ENCODE results near the gene ISY1. TPM values are rescaled to one million over a fixed set of nuclear protein-coding genes. Genes with fewer than 3 reads are reported as not detected.
"Not testable (repeated sequence)": the region's sequence is repeated elsewhere in the genome, so short reads cannot be mapped to it uniquely, and the experiment has no call there.

ISY1 gene
- total and polyA plus RNA-seq, 2 donors (not counting 1 experiment from before 2014, with no cell fraction given) = 26.4 to 49.6 TPM

DNA sequence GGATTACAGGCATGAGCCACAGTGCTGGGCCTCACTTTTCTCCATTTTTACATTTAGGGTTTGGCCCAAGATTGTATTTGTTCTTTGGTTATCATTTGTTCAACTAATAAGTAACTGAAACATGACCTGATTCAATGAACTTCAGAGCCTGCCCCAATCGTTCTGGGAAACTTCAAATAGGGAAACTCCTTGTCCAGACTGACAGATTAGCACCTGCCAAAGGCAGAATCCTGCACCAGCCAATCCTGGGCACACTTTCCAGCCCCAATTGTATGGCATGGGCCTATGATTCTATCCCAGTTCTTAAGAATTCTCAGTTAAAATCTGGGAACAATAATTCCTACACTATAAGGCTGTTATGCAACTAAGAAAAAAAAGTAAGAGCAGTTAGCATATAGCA lies 21.0 kb downstream of the ISY1 start:
- CTCF ChIA-PET = interaction anchor here (0.6 kb wide), 1 partner anchor 133 kb away, joined by 3 read pairs; no protein-coding TSS in a partner anchor

DNA sequence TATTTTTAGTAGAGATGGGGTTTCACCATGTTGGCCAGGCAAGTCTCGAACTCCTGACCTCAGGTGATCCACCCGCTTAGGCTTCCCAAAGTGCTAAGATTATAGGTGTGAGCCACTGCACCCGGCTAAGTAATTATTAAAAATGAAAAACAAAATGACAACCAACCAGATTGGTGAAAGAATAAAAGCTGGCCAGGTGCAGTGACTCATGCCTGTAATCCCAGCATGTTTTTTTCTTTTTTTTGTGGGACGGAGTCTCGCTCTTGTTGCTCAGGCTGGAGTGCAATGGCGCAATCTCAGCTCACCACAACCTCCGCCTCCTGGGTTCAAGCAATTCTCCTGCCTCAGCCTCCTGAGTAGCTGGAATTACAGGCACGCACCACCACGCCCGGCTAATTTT lies 24.6 kb downstream of the ISY1 start:
- H3K36me3 ChIP-seq (replicated peaks in 1 of 2; ENCODE audit: control extremely low read depth in 1 of 2, control insufficient read depth in 1 of 2, extremely low read depth in 1 of 2, insufficient read depth in 2 of 2, low read length in 1 of 2) = peaks cover 28 to 67% of the 10 kb centered on the region in 2 experiments
- H3K9ac ChIP-seq (ENCODE audit: low read length); H3K9me3 ChIP-seq (ENCODE audit: control extremely low read depth in 1 of 3, control insufficient read depth in 2 of 3, insufficient read depth in 1 of 3, low read length in 2 of 3); H3K79me2 ChIP-seq (ENCODE audit: control insufficient read depth, insufficient read depth, low read length); H3K27me3 Mint-ChIP-seq; DNase-seq; H3K9me3 Mint-ChIP-seq (ENCODE audit: insufficient read depth); H3K27me3 ChIP-seq (replicated peaks in 1 of 4; ENCODE audit: control extremely low read depth in 1 of 4, control insufficient read depth in 3 of 4, insufficient read depth in 4 of 4, low read length in 3 of 4); H3K4me3 ChIP-seq (ENCODE audit: control extremely low read depth in 1 of 5, extremely low read depth in 1 of 5, insufficient read depth in 1 of 5, low read depth in 2 of 5, low read length in 4 of 5); ATAC-seq (ENCODE audit: low read depth); H3K4me1 ChIP-seq (ENCODE audit: control insufficient read depth in 2 of 2, insufficient read depth in 2 of 2, low read length in 2 of 2); H3K4me2 ChIP-seq (replicated peaks; ENCODE audit: low read depth, low read length, poor library complexity, severe bottlenecking); intact Hi-C loops (cut with micrococcal nuclease); H3K4me3 Mint-ChIP-seq; POLR2A ChIA-PET; H2AFZ ChIP-seq (ENCODE audit: insufficient read depth, low read depth, low read length, poor library complexity, severe bottlenecking); H4K20me1 ChIP-seq (ENCODE audit: control insufficient read depth, insufficient read depth, low read length, poor library complexity, severe bottlenecking); H3K27ac ChIP-seq (ENCODE audit: low read length in 2 of 2); H3K4me1 Mint-ChIP-seq; H3K27ac Mint-ChIP-seq: not testable (repeated sequence)
- CTCF ChIA-PET = interaction anchor here (1.0 kb wide), 1 partner anchor 109 kb away, joined by 3 read pairs; no protein-coding TSS in a partner anchor
- 100% methylated on average over 2 of the region's 10 CpGs for WGBS (ENCODE audit: insufficient coverage)

More for the DNA sequence above, 21.0 kb downstream of the ISY1 start:
- H3K9me3 ChIP-seq (ENCODE audit: control extremely low read depth in 1 of 3, control insufficient read depth in 2 of 3, insufficient read depth in 1 of 3, low read length in 2 of 3) = no peaks in the 10 kb centered on the region
- DNase-seq (no peak), ATAC-seq (ENCODE audit: low read depth) (no peak)
- Mint-ChIP-seq H3K4me1 (no peaks in the 10 kb centered on the region), H3K27me3 (no peaks in the 10 kb centered on the region), H3K4me3 (no peak overlapping the region), H3K9me3 (ENCODE audit: insufficient read depth) (no peaks in the 10 kb centered on the region), H3K27ac (no peak overlapping the region)
- no peak overlapping the region for H3K4me2 ChIP-seq (replicated peaks; ENCODE audit: low read depth, low read length, poor library complexity, severe bottlenecking)
- no peaks in the 10 kb centered on the region for H3K4me1 ChIP-seq (ENCODE audit: control insufficient read depth in 2 of 2, insufficient read depth in 2 of 2, low read length in 2 of 2)
- no peak overlapping the region for H2AFZ ChIP-seq (ENCODE audit: insufficient read depth, low read depth, low read length, poor library complexity, severe bottlenecking)
- POLR2A ChIA-PET = no interaction called here
- H3K27me3 ChIP-seq (replicated peaks in 1 of 4; ENCODE audit: control extremely low read depth in 1 of 4, control insufficient read depth in 3 of 4, insufficient read depth in 4 of 4, low read length in 3 of 4) = no peaks in the 10 kb centered on the region
- intact Hi-C loops (cut with micrococcal nuclease) = loop anchor here (10.0 kb wide), 1 partner anchor 165 kb away; no protein-coding TSS in a partner anchor
- H3K79me2 ChIP-seq (ENCODE audit: control insufficient read depth, insufficient read depth, low read length) = peaks cover 8% of the 10 kb centered on the region
- no peak overlapping the region for H3K27ac ChIP-seq (ENCODE audit: low read length in 2 of 2)
- H3K9ac ChIP-seq (ENCODE audit: low read length) = no peak overlapping the region
- H3K4me3 ChIP-seq (ENCODE audit: control extremely low read depth in 1 of 5, extremely low read depth in 1 of 5, insufficient read depth in 1 of 5, low read depth in 2 of 5, low read length in 4 of 5) = no peak overlapping the region
- WGBS (ENCODE audit: insufficient coverage) = 71% methylated on average over 1 of the region's 1 CpG
- no peaks in the 10 kb centered on the region for H4K20me1 ChIP-seq (ENCODE audit: control insufficient read depth, insufficient read depth, low read length, poor library complexity, severe bottlenecking)
- peaks cover 8 to 48% of the 10 kb centered on the region in 2 experiments for H3K36me3 ChIP-seq (replicated peaks in 1 of 2; ENCODE audit: control extremely low read depth in 1 of 2, control insufficient read depth in 1 of 2, extremely low read depth in 1 of 2, insufficient read depth in 2 of 2, low read length in 1 of 2)
- TF ChIP-seq, protein P1, sequence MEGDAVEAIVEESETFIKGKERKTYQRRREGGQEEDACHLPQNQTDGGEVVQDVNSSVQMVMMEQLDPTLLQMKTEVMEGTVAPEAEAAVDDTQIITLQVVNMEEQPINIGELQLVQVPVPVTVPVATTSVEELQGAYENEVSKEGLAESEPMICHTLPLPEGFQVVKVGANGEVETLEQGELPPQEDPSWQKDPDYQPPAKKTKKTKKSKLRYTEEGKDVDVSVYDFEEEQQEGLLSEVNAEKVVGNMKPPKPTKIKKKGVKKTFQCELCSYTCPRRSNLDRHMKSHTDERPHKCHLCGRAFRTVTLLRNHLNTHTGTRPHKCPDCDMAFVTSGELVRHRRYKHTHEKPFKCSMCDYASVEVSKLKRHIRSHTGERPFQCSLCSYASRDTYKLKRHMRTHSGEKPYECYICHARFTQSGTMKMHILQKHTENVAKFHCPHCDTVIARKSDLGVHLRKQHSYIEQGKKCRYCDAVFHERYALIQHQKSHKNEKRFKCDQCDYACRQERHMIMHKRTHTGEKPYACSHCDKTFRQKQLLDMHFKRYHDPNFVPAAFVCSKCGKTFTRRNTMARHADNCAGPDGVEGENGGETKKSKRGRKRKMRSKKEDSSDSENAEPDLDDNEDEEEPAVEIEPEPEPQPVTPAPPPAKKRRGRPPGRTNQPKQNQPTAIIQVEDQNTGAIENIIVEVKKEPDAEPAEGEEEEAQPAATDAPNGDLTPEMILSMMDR (IDR thresholded peaks at IDR 0.05) = no peak
- TF ChIP-seq EZH2 (IDR thresholded peaks at IDR 0.05; ENCODE audit: borderline replicate concordance, insufficient read depth, low read depth, low read length, poor library complexity, severe bottlenecking) = no peak

Data from B cell (primary cell).